ENCODE results near the gene UGT1A6.
"Not testable (repeated sequence)": the region's sequence is repeated elsewhere in the genome, so short reads cannot be mapped to it uniquely, and the experiment has no call there.

The UGT1A6 gene

GRCh38 chr2:233743464-233744259, 51.0 kb downstream of the UGT1A6 start:
- Histone ChIP-seq H3K27ac (ENCODE audit: low read length) (no peak overlapping the region), H3K9me2 (replicated peaks; ENCODE audit: insufficient read depth, low read length) (no peaks in the 10 kb centered on the region), H3K4me2 (ENCODE audit: low read depth, low read length) (no peak overlapping the region), H4K20me1 (ENCODE audit: insufficient read depth, low read length) (no peaks in the 10 kb centered on the region), H3K9me3 (replicated peaks; ENCODE audit: insufficient read depth, low read length) (no peaks in the 10 kb centered on the region), H3K9ac (ENCODE audit: low read length) (no peak overlapping the region), H3K4me3 (ENCODE audit: low read length) (no peak overlapping the region), H3F3A (ENCODE audit: insufficient read depth, low read length) (no peaks in the 10 kb centered on the region), H3K27me3 (replicated peaks; ENCODE audit: insufficient read depth, low read length) (no peaks in the 10 kb centered on the region), H2AFZ (ENCODE audit: low read length) (no peak overlapping the region), H3K79me2 (ENCODE audit: low read length) (no peaks in the 10 kb centered on the region), H3K4me1 (ENCODE audit: low read length) (no peaks in the 10 kb centered on the region), H3K36me3 (replicated peaks; ENCODE audit: insufficient read depth, low read length) (no peaks in the 10 kb centered on the region)
- TF ChIP-seq EZH2 (optimal IDR thresholded peaks at IDR 0.05; ENCODE audit: low read depth, low read length) (no peak), EZH2phosphoT487 (IDR thresholded peaks at IDR 0.05; ENCODE audit: low read length) (no peak), CTCF (IDR thresholded peaks at IDR 0.05; ENCODE audit: low read length) (no peak)
- no peak for DNase-seq

GRCh38 chr2:233745073-233745755, 52.5 kb downstream of the UGT1A6 start:
- no peaks in the 10 kb centered on the region for H3K9me2 ChIP-seq (replicated peaks; ENCODE audit: insufficient read depth, low read length)
- H3K4me1 ChIP-seq (ENCODE audit: low read length) = no peaks in the 10 kb centered on the region
- H3K79me2 ChIP-seq (ENCODE audit: low read length) = no peaks in the 10 kb centered on the region
- no peaks in the 10 kb centered on the region for H3K36me3 ChIP-seq (replicated peaks; ENCODE audit: insufficient read depth, low read length)
- TF ChIP-seq EZH2 (optimal IDR thresholded peaks at IDR 0.05; ENCODE audit: low read depth, low read length) (no peak), CTCF (IDR thresholded peaks at IDR 0.05; ENCODE audit: low read length) (no peak), EZH2phosphoT487 (IDR thresholded peaks at IDR 0.05; ENCODE audit: low read length) (no peak)
- no peak overlapping the region for H2AFZ ChIP-seq (ENCODE audit: low read length)
- no peak overlapping the region for H3K4me2 ChIP-seq (ENCODE audit: low read depth, low read length)
- DNase-seq = no peak
- H3K9ac ChIP-seq (ENCODE audit: low read length) = no peak overlapping the region
- H3K4me3 ChIP-seq (ENCODE audit: low read length) = no peak overlapping the region
- H3K9me3 ChIP-seq (replicated peaks; ENCODE audit: insufficient read depth, low read length) = no peaks in the 10 kb centered on the region
- no peaks in the 10 kb centered on the region for H3F3A ChIP-seq (ENCODE audit: insufficient read depth, low read length)
- H3K27me3 ChIP-seq (replicated peaks; ENCODE audit: insufficient read depth, low read length) = no peaks in the 10 kb centered on the region
- no peak overlapping the region for H3K27ac ChIP-seq (ENCODE audit: low read length)
- H4K20me1 ChIP-seq (ENCODE audit: insufficient read depth, low read length) = no peaks in the 10 kb centered on the region

GRCh38 chr2:233745838-233746237, 53.1 kb downstream of the UGT1A6 start:
- H3K27me3 ChIP-seq (replicated peaks; ENCODE audit: insufficient read depth, low read length); H3K36me3 ChIP-seq (replicated peaks; ENCODE audit: insufficient read depth, low read length); H3K4me2 ChIP-seq (ENCODE audit: low read depth, low read length): not testable (repeated sequence)

More at GRCh38 chr2:233745838-233746237, 53.1 kb downstream of the UGT1A6 start:
- H3K9me3 ChIP-seq (replicated peaks; ENCODE audit: insufficient read depth, low read length); H3K9ac ChIP-seq (ENCODE audit: low read length); H3K79me2 ChIP-seq (ENCODE audit: low read length); DNase-seq; H3K27ac ChIP-seq (ENCODE audit: low read length); H2AFZ ChIP-seq (ENCODE audit: low read length); H3F3A ChIP-seq (ENCODE audit: insufficient read depth, low read length); H3K9me2 ChIP-seq (replicated peaks; ENCODE audit: insufficient read depth, low read length); H4K20me1 ChIP-seq (ENCODE audit: insufficient read depth, low read length); H3K4me1 ChIP-seq (ENCODE audit: low read length); H3K4me3 ChIP-seq (ENCODE audit: low read length): not testable (repeated sequence)

Data from MM.1S (cell line).